NCI-H774 (cell line): Measurements from ENCODE around the gene LMOD1.

Source experiments
- DNase-seq: peaks from one replicate; lab custom pipeline; 2025; lab: John Stamatoyannopoulos, UW

Gene LMOD1

DNA sequence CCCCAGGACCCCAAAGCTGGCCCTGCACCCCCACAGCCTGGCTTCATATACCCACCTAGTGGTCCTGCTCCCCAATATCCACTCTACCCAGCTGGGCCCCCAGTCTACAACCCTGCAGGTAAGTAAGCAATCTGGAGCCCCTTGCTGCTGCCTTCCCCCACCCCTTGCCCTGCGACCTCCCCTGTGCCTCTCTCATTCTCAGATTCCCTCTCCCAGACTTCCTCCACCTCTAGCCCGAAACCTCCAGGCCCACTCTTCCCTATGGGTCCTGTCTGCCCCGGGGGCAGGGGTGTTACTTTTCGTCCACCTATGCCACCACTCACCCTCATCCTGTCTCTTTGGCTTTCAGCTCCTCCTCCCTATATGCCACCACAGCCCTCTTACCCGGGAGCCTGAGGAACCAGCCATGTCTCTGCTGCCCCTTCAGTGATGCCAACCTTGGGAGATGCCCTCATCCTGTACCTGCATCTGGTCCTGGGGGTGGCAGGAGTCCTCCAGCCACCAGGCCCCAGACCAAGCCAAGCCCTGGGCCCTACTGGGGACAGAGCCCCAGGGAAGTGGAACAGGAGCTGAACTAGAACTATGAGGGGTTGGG, 54.8 kb downstream of the LMOD1 start:
- DNase-seq = no peak

DNA sequence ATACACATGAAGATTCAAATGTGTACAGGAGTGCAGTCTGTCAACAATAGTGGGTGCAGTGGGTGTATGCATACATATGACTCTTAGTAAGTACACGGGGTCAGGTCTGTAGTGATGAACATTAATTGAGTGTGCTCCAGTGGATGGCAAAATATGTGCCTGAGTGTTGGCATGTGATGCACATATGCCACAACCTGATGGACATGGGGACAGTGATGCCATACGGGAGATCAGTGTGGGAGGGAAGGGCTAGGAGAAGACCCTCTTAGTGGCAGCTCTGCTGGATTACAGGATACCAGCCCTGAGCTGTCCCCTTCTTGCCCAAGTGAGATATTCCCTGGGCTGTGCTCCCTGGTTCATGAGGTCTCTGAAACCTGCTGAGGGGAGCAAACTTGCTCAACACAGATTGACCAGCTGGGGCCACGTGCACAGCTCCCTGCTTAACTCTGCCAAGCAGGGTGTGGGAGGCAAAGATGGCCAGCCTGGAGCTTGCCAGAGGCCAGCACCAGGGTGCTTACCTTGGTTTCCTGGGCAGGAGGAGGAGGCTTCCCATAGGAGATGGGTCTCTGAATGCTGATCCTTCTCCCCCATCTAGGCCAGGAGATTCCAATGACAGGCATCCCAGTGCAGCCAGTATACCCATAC, 55.4 kb downstream of the LMOD1 start:
- no peak for DNase-seq

DNA sequence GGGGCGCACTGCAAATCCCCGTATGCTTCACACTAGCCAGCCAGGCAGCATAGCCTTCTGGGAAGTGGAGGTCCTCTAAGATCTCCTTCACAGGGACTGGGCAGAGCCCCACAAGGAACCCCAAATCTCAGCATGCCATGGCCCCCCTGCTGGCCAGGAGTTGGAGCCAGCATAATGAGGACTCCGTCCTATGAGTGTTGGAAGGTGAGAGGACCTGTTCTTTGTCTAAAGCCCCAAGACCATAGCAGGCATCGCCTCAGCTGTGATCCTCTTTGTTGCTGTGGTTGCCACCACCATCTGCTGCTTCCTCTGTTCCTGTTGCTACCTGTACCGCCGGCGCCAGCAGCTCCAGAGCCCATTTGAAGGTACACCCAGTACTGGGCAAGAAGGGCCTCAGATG, 56.1 kb downstream of the LMOD1 start:
- no peak for DNase-seq

DNA sequence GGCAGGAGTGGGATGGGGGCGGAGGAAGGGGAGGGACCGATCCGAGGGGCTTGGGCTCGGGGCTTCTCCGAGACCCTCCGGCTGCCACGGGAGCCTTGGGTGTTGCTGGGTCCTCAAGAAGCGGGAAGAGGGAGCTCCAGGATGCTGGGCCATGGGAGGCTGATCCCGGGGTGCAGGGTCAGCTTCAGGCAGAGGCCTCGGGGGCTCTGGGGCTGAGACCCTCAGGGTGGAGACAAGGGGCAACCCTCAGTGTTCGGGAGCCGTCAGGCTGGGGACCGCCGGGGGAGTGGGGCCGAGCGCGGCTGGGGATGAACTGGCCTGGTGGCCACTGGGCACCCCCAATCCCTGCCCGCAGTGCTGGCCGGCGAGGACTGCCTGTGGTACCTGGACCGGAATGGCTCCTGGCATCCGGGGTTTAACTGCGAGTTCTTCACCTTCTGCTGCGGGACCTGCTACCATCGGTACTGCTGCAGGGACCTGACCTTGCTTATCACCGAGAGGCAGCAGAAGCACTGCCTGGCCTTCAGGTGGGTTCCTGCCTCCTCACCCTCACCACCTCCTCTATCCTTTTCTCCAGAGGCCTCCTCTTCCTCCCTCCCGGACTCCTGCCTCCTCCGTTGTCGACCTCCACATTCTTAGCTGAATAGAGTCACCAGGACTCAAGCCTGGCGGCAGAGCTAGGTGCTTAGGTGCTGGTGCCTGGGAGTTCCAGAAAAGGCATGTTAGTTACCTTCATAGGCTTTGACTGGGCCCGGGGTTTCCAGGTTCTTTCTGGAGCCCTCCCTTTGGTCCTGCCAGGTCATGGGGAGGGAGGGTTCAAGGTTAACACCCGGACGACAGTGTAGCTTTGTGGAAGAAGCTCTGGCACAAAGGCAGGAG, 57.0 kb downstream of the LMOD1 start:
- no peak for DNase-seq

DNA sequence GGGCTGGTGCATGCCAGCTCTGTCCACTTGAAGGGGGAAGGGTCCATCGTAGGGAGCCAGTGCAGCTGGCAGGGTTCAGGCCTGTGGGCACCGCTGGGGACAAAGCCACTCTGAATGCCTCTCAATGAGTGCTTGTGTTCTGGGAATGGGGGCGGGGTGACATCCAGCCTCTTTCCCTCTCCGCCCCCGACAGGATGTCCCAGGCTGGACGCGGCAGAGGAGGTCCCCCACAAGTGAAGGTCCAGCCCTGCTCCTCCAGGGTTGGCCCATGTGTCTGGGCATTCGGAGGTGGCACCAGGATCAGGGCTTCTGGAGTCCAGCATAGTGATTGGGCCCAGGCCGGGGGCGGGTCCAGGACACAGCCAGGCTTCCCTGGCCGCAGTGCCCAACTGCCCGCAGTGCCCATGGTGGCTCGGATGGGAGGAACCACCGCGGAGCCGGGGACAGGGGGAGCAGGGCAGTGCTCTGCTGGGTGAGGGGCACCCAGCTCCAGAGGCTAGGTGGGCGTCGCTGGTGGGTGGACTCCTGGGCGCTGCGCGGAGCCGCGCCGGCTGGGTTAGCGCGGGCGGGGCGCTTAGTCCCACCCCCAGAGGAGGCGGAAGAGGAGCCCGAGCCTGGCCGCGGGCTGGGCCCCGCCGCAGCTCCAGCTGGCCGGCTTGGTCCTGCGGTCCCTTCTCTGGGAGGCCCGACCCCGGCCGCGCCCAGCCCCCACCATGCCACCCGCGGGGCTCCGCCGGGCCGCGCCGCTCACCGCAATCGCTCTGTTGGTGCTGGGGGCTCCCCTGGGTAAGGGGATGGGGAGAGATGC, 57.9 kb downstream of the LMOD1 start, which contains the start of gene SHISA4:
TSS of gene SHISA4 (plus strand) at position 617 of the 808 bp plus-strand sequence. CDS start at position 714, 97 bp downstream.
- peak; percentile 70 for DNase-seq

DNA sequence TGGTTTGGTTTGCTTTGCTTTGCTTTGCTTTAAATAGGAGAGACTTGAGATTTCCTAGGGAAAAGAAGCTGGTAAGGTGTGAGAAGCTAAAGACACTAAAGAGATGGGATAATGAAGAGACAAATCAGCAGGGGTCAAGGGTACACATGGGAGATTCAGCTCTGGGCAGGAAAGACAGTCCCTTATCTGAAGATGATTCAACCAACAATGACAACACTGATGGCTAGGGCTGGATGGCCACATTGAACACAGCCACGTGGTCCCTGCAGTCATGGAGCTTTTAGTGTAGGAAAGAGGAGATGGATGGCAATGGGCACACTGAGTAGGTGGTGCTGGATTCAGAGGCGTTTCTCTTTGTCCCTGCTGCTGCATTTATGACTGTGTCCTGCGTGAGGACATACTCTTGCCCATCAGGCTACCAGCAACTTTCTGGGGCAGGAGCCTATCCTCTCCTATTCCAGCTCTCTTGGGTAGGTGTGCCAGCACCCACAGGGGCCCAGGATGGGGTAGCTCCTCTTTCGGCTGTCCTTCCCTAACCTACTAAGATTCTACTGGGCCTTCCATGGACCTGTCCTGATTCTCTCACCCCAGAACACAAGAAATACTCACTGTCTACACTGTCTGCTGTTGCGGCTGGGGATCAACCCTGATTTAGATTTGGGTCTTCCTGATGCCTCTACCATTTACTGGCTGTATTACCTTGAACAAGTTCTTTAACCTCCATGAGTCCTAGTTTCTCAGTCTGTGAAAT, 59.1 kb downstream of the LMOD1 start:
- no peak for DNase-seq

DNA sequence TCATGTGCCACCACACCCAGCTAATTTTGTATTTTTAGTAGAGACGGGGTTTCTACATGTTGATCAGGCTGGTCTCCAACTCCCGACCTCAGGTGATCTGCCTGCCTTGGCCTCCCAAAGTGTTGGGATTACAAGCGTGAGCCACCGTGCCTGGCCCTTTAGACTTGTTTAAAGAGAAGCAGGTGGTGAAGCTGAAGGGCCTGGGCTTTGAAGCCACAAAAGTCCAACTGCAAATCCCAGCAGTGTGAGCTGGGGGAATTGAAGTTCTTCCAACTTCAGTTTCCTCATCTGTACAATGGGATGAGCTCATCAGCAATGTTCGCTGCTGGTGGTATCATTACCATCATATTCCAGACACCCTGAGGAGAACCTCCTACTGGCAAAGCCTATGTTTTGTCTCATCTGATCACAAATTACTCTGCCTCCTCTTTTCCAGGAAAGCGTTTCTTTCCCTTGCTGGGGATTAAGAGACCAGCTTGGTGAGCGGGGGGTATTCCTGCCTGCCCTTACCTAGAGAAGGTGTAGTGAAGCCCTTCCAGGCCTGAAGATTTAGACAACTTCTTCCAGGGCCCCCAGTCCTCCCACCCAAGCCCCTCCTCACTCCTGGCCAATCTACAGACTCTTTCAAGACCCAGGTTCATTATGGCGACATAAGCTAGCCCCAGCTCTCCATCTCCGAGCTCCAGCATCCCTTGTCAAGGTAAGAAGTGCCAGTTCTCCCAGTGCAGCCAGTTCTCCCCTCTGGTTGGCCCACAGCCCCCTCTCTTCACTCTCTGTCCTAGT, 60.1 kb downstream of the LMOD1 start:
- DNase-seq = no peak

DNA sequence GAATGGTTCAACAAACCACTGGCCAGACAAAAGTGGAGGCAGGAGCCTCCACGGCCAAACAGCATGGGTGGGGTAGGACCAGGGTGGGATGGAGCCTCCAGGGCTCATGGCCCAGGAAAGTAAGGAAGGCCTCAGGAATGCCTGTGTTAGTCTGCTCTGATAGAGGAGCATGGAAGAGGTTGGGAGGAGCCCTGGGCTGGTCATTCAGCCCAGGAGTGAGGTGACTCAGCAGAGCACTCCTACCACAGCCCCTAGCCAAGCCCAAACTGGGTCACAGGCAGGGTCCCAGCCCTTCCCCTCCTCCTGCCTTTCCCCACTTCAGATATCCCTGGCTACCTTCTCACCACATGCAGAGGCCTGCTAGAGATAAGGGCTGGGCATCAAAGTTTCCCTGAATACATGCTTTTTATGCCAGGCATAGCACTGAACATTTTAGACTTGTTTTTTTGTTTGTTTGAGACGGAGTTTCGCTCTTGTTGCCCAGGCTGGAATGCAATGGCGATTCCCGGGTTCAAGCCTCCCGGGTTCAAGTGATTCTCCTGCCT, 60.7 kb downstream of the LMOD1 start:
- no peak for DNase-seq

DNA sequence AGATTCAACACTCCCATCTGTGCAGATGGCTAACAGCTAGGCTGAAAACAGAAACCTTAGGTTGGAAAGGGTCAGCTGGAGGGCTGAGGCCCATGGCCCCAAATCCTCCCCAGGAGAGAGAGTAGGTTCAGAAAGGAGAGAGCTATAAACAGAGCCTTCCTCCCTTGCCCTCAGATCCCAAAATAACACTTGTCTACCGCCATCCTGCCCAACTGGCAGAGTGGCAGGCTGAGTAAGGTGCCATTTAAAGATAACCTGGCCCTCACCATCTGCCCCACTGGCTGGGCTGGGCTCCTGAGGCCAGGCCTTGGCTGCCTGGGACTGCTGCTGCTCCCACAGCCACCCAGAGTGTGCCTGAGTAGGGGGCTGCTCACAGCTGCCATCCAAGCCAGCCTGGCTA, 61.9 kb downstream of the LMOD1 start:
- no peak for DNase-seq

DNA sequence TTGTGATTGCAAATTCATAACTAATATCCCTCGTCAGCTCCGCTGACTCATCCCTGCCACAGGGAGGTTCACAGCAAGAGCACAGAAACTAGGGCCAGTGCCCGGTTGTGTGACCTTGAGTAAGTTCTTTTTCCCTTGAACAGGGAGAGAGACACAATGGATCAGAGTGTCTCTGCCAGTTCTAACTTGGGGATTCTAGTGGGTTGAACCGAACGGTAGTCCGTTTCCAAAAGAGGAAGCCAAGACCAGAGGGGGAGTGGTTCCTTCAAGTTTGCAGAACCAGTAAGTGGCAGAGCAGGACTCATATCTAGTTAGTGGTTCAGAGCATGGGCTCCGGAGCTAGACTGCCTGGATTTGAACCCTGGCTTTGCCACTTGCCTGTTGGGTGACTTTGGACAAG, 62.6 kb downstream of the LMOD1 start:
- DNase-seq = no peak

DNA sequence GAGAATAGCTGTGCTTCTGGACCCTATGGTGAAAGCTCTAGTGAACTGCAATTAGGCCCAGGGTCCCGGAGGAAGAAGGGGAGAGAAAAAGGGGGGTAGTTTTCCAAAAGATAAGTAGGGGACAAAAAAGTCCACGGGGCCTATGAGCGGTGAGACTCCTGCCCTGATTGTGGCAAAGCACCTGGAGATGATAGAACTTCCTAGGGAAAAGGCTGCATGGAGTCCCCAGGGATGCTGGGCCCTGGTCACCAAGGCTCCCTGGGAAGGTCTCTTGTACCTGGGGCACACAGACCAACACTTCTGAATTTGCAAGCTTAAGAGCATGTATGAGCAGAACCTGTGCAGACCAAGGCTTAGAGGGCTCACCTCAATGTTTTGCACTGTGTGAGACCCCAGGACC, 63.1 kb downstream of the LMOD1 start:
- no peak for DNase-seq

DNA sequence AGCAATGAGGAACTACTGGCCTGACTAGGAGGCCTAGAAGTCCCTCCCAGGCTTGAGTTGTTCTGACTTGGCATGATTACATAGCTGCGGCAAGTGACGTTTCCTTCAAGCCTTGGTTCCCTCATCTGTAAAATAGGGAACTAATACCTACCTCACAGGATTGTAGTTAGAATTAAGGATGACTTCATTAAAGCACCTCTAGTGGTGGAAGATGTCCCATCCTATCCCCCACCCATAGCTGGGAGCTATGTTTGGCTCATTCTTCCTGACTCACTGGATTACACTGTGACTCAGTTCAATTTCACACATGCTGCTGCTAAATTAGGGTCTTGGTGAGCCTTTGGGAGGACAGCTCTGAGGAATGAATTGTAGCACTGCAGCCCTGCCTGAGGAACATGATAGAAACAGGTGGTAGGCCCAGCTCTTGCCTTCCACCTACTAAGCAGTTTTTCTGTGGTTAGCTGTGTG, 63.6 kb downstream of the LMOD1 start:
- no peak for DNase-seq

DNA sequence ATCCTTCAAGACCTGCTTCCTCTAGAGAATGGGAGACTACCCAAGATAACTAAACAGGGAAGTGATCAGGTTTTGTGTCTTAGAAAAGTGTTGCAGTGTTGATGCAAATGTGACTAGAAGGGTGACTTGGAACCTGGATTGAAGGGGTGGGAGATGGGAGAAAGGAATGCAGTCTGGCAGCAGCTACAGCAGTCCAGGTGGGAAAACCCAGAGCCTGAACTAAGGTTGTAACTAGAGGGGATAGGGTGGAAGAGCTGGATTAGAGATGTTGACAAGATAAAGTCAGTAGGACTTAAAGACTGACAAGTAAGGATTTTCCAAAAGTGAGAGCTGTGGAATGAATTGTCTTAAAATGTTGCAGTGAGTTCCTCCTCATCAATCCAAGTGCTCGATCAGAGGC, 64.7 kb downstream of the LMOD1 start:
- DNase-seq = no peak

DNA sequence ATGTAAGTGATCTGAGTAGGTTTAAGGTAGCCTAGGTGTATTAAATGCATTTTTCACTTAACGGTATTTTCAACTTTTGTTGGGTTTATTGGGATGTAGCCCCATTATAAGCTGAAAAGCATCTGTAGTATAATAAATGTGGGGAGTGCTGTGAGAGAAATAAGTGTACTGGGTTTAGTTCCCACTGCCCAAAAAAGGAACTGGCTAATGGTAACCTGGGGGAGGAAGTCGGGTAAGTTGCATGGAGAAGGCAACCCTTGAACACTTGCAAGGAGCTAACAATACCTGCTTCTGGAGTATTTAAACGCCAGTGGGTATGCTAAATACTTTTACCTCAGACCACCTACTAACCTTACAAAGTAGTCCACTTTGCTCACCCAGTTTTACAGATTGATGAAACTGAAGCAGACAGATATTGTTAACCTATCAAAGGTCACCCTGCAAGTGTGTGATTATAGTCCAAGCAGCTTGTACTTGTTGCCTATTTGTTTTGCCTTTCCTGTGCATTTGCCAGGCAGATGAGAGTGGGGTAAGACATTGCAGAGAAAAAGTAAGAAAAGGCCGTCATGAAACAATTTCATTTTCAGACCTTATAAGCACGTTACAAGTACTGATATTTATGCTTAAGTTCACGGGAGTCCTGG, 65.3 kb downstream of the LMOD1 start:
- DNase-seq = no peak

DNA sequence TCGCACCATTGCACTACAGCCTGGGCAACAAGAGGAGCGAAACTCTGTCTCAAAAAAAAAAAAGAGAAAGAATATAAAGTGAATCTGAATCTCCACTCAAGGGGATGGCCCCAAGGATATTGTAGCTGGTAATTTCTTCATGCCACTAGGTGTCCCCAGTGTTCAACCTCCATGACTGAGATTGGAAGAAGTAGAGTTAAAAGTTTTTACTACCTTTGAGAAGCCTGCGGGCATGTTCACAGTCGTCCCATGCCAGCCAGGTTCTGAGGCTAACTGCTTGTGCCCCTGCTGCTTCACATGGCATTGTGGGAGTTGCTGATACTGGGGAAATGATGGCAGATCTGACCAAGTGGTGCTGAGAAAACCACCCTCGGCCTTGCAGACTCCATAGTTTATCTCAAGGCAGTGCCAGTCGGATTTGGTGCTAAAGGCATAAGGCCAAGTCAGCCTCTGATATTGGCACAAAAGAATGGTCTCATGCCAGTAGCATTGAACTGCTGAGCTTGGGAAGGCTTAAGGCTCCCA, 68.4 kb downstream of the LMOD1 start:
- DNase-seq = no peak

DNA sequence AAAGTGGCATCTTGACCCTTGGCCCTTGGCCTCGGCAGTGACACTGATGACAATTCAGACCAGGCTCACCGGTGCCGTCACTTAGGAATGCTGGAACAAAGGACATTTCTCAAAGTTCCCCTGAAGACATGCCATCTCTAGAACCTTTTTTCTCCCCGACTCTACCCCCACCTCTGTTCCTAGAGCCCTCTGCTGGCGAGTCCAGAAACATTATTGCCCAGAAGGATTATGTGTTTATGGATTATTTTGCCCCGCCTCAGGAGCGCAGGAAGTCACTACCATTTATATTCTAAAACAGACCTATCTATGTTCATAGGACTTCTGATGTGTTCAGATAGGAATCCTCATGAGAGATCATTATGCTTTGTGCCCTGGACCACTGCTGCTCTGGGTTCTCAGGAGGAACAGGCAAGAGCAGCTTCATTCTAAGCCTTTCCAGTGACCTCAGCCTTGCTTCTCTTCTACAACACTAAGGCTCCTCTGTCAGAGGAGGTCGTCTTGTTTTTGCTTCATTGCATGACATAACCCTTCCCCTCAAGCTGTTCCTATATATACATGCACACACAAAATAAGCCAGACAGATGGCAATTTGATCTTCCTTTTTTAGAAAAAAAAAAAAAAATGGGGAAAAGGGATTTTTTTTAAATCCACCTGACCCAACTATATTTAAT, 70.1 kb downstream of the LMOD1 start:
- no peak for DNase-seq

DNA sequence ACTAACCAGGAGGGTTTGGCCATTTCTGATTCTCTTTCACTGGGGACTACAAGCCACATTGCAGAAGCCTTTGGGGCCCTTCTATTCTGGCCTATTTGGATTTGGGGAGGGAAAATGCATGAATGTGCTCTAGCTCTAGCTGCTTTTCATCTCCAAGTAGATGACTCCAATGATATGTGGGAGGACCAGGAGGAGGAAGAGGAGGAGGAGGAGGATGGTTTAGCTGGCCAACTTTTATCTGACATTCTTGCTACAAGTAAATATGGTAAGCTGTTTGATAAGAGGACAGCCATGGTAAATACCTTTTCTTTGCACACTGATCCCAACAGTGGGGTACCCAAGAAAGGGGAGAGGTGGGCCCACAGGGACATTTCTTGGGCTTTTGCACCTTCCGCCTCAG, 71.7 kb downstream of the LMOD1 start:
- no peak for DNase-seq

DNA sequence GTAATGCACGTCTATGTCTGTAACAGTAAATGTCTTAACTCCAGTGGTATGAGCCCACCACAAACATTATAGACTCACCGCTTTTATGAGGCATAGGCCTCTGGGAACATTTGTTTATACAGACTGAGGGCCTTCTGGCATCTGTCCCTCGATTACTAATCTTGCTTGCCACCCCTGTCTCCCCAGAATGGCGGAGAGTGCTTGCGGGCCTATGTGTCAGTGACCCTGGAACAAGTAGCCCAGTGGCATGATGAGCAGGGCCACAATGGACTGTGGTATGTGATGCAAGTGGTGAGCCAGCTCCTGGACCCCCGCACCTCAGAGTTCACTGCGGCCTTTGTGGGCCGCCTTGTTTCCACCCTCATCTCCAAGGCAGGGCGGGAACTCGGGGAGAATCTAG, 76.0 kb downstream of the LMOD1 start:
- no peak for DNase-seq

DNA sequence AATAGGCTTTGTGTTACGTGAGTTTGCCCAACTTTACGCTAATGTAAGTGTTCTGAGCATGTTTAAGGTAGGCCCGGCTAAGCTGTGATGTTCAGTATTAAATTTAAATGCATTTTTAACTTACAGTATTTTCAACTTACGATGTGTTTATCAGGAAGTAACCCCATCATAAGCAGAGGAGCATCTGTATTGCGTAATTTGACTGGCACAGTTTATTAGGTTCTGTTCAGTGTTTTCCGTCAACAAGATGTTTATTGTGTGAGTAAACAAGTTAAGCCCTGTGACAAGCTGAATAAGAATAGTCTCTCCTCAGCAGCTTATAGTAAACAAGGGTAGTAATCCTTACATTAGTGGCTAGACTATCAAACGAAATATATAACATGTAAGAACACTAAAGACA, 84.9 kb downstream of the LMOD1 start:
- no peak for DNase-seq
